Liver (tissue), 9 donors: ENCODE measurements around the gene PSMG1. TPM values are rescaled to one million over a fixed set of nuclear protein-coding genes. Genes with fewer than 3 reads are reported as not detected.

Source experiments
- DNase-seq: peaks from one replicate; pipeline ENCODE4 v3.0.0-alpha.2; 2017; ENCODE audit warnings: low spot score
- H3K27ac ChIP-seq, 2 donors: one replicate each; pipeline ENCODE4 v1.7.0; 2013; ENCODE audit warnings: inconsistent platforms in 2 of 2, low read length in 2 of 2, control low read depth in 1 of 2, low read depth in 1 of 2, mild to moderate bottlenecking in 1 of 2
- H3K27me3 ChIP-seq, 4 donors: one replicate each; pipeline versions ENCODE4 v1.6.1 to v1.7.0; 2013; ENCODE audit warnings: low read length in 3 of 4, inconsistent platforms in 1 of 4, mild to moderate bottlenecking in 1 of 4, moderate library complexity in 1 of 4; ENCODE audit not compliant: control insufficient read depth in 4 of 4, insufficient read depth in 4 of 4
- H3K36me3 ChIP-seq, 4 donors: one replicate each; pipeline versions ENCODE4 v1.6.1 to v1.7.0; 2013; ENCODE audit warnings: low read length in 3 of 4, mild to moderate bottlenecking in 3 of 4, low read depth in 1 of 4, moderate library complexity in 1 of 4; ENCODE audit not compliant: control insufficient read depth in 4 of 4, insufficient read depth in 3 of 4
- H3K4me1 ChIP-seq, 4 donors: one replicate each; pipeline versions ENCODE4 v1.6.1 to v1.7.0; 2013; ENCODE audit warnings: low read length in 3 of 4, mild to moderate bottlenecking in 3 of 4, moderate library complexity in 1 of 4; ENCODE audit not compliant: control insufficient read depth in 4 of 4, insufficient read depth in 4 of 4
- H3K4me3 ChIP-seq, 3 donors: one replicate each; pipeline versions ENCODE4 v1.6.1 to v1.7.0; 2013; ENCODE audit warnings: low read length in 3 of 3, control low read depth in 1 of 3, low read depth in 1 of 3, mild to moderate bottlenecking in 1 of 3
- H3K9ac ChIP-seq, 2 donors: one replicate each; pipeline ENCODE4 v1.7.0; 2013; ENCODE audit warnings: low read length in 2 of 2, mild to moderate bottlenecking in 2 of 2, moderate library complexity in 2 of 2, control low read depth in 1 of 2, low read depth in 1 of 2
- H3K9me3 ChIP-seq, 4 donors: one replicate each; pipeline versions ENCODE4 v1.6.1 to v1.7.0; 2013; ENCODE audit warnings: low read length in 3 of 4; ENCODE audit not compliant: control insufficient read depth in 4 of 4
- CTCF ChIP-seq: fragments of 150-350 bp; IDR thresholded peaks from 2 replicates; pipeline ENCODE4 v1.5.1; 2017; ENCODE audit warnings: improper control_type of control experiment, low read depth, low read length; ENCODE audit not compliant: missing input control
- EGR1 ChIP-seq, 2 donors: IDR thresholded peaks; 2 replicates each; pipeline ENCODE4 v1.6.1; 2016 to 2018; ENCODE audit warnings: antibody characterized with exemption in 2 of 2, low read depth in 2 of 2
- FOXA1 ChIP-seq: IDR thresholded peaks from 2 replicates; pipeline ENCODE4 v1.6.1; 2016; ENCODE audit warnings: antibody characterized with exemption
- HNF4A ChIP-seq, 2 donors: conservative IDR thresholded peaks; 2 replicates each; pipeline ENCODE4 v1.6.1; 2016; ENCODE audit warnings: antibody characterized with exemption in 2 of 2, mild to moderate bottlenecking in 2 of 2
- HNF4G ChIP-seq: IDR thresholded peaks from 2 replicates; pipeline ENCODE4 v1.6.1; 2016; ENCODE audit warnings: antibody characterized with exemption
- JUND ChIP-seq, 2 donors: IDR thresholded peaks; 2 replicates each; pipeline ENCODE4 v1.6.1; 2016; ENCODE audit warnings: antibody characterized with exemption in 2 of 2
- NR2F2 ChIP-seq: IDR thresholded peaks from 2 replicates; pipeline ENCODE4 v1.6.1; 2016; ENCODE audit warnings: antibody characterized with exemption
- RAD21 ChIP-seq, 2 donors: IDR thresholded peaks; 2 replicates each; pipeline ENCODE4 v1.6.1; 2016; ENCODE audit warnings: antibody characterized with exemption in 2 of 2, mild to moderate bottlenecking in 2 of 2
- REST ChIP-seq: IDR thresholded peaks from 2 replicates; pipeline ENCODE4 v1.6.1; 2016; ENCODE audit warnings: antibody characterized with exemption, mild to moderate bottlenecking
- RXRA ChIP-seq, 2 donors: IDR thresholded peaks; 2 replicates each; pipeline ENCODE4 v1.6.1; 2017 to 2018; ENCODE audit warnings: antibody characterized with exemption in 2 of 2, mild to moderate bottlenecking in 1 of 2
- ZBTB33 ChIP-seq: IDR thresholded peaks from 2 replicates; pipeline ENCODE4 v1.6.1; 2016; ENCODE audit warnings: antibody characterized with exemption
- WGBS: extraction: QIAGEN DNeasy Blood & Tissue Kit; methylation state at CpG from one replicate; pipeline ENCODE4 v1.1.7; 2013; 5-methylcytosine and 5-hydroxymethylcytosine counted together
- polyA plus RNA-seq, 2 donors: library from polyadenylated mRNA; stranded (reverse) in 1 of 2; unstranded in 1 of 2; fragments of 200-250 nt in 1 of 2; fragments of >200 nt in 1 of 2; fragmentation: Nextera tagmentation in 1 of 2; extraction: Ambion mirVana in 1 of 2; gene quantifications; one replicate each; pipeline versions ENCODE4 v1.2.1 to v1.2.3, GENCODE V29; 2013 to 2015
- total RNA-seq, 2 donors: library from RNA; depleted of rRNA; stranded (reverse); fragments of >200 nt; gene quantifications; one replicate each; pipeline ENCODE4 v1.2.3, GENCODE V29; 2014
- donor health status: healthy.
- donor health status: healthy.
- donor health status: healthy.
- donor health status: healthy.
- donor health status: healthy.

Gene PSMG1
- total and polyA plus RNA-seq, 4 donors, result 23.9 to 32.3 (median 30.7) TPM

- Histone ChIP-seq H3K9me3 (no peaks in the 10 kb centered on the region), H3K27ac (no peak overlapping the region), H3K36me3 (peaks cover 5 to 61% (median 56%) of the 10 kb centered on the region in 4 donors), H3K9ac (no peak overlapping the region), H3K27me3 (no peaks in the 10 kb centered on the region), H3K4me1 (no peaks in the 10 kb centered on the region), H3K4me3 (no peak overlapping the region)
- DNase-seq, result no peak
- no peak for TF ChIP-seq REST
- TF ChIP-seq JUND (IDR thresholded peaks at IDR 0.05), result no peak
- no peak for TF ChIP-seq CTCF
- no peak for TF ChIP-seq RXRA (IDR thresholded peaks at IDR 0.05)
- no peak for TF ChIP-seq ZBTB33
- TF ChIP-seq RAD21 (IDR thresholded peaks at IDR 0.05), result no peak
- no peak for TF ChIP-seq NR2F2
- WGBS, result 70% methylated on average over 5 of the region's 5 CpGs
These were observed 14.4 kb upstream of the PSMG1 start for GRCh38 chr21:39197448-39198233.

- 98% methylated on average over 1 of the region's 1 CpG for WGBS
- H3K36me3 ChIP-seq, result peaks cover 5 to 56% (median 50%) of the 10 kb centered on the region in 4 donors
- H3K27me3 ChIP-seq, result no peaks in the 10 kb centered on the region
- no peaks in the 10 kb centered on the region for H3K4me1 ChIP-seq
- no peak overlapping the region for H3K4me3 ChIP-seq
- H3K9me3 ChIP-seq, result no peaks in the 10 kb centered on the region
- H3K9ac ChIP-seq, result no peak overlapping the region
- no peak overlapping the region for H3K27ac ChIP-seq
- TF ChIP-seq RAD21 (IDR thresholded peaks at IDR 0.05) (no peak), HNF4A (conservative IDR thresholded peaks at IDR 0.05) (no peak), EGR1 (IDR thresholded peaks at IDR 0.05; ENCODE audit: low read depth in 2 of 2) (no peak), FOXA1 (no peak), CTCF (no peak), REST (no peak), RXRA (IDR thresholded peaks at IDR 0.05) (no peak), HNF4G (no peak)
- no peak for DNase-seq
These were observed 13.6 kb upstream of the PSMG1 start for GRCh38 chr21:39196838-39197237.
